Osteocyte (in vitro differentiated cells): ENCODE measurements around the gene RPTOR. TPM values are rescaled to one million over a fixed set of nuclear protein-coding genes. Genes with fewer than 3 reads are reported as not detected.

ENCODE experiments used
- DNase-seq: peaks from one replicate; pipeline ENCODE4 v3.0.0; 2021; ENCODE audit warnings: mixed read lengths; ENCODE audit not compliant: unreplicated experiment; ENCODE audit errors: extremely low spot score
- H3K27ac Mint-ChIP-seq: one replicate; pipeline ENCODE4 v1.8.0; 2021; ENCODE audit warnings: mild to moderate bottlenecking, mixed read lengths; ENCODE audit not compliant: unreplicated experiment
- H3K27me3 Mint-ChIP-seq: one replicate; pipeline ENCODE4 v1.8.0; 2021; ENCODE audit warnings: mixed read lengths; ENCODE audit not compliant: unreplicated experiment
- H3K36me3 Mint-ChIP-seq: one replicate; pipeline ENCODE4 v1.8.0; 2021; ENCODE audit warnings: mixed read lengths; ENCODE audit not compliant: unreplicated experiment
- H3K4me1 Mint-ChIP-seq: one replicate; pipeline ENCODE4 v1.8.0; 2021; ENCODE audit warnings: mixed read lengths; ENCODE audit not compliant: unreplicated experiment
- H3K4me3 Mint-ChIP-seq: one replicate; pipeline ENCODE4 v1.8.0; 2021; ENCODE audit warnings: mild to moderate bottlenecking, moderate library complexity, mixed read lengths; ENCODE audit not compliant: unreplicated experiment
- H3K9me3 Mint-ChIP-seq: one replicate; pipeline ENCODE4 v1.8.0; 2021; ENCODE audit warnings: mixed read lengths; ENCODE audit not compliant: unreplicated experiment
- CTCF ChIP-seq: fragments of 200-600 bp; sonication (generic); IDR thresholded peaks from 2 replicates; pipeline ENCODE4 v1.5.0; 2021; ENCODE audit warnings: antibody characterized with exemption, mild to moderate bottlenecking, moderate library complexity
- total RNA-seq: library from RNA; stranded (reverse); gene quantifications from 2 replicates; pipeline ENCODE4 v1.2.1, GENCODE V29; 2021

The RPTOR gene
- total RNA-seq, 1 donor from 2014 or later, result 36.0 TPM

GRCh38 chr17:80851277-80851925, 306.8 kb downstream of the RPTOR start:
- no peak overlapping the region for H3K4me3 Mint-ChIP-seq
- peaks cover 27% of the 10 kb centered on the region for H3K36me3 Mint-ChIP-seq
- peaks cover 29% of the 10 kb centered on the region for H3K4me1 Mint-ChIP-seq
- no peak for TF ChIP-seq CTCF
- no peak for DNase-seq
- no peak overlapping the region for H3K27ac Mint-ChIP-seq
- H3K9me3 Mint-ChIP-seq, result no peaks in the 10 kb centered on the region
- H3K27me3 Mint-ChIP-seq, result no peaks in the 10 kb centered on the region

DNA sequence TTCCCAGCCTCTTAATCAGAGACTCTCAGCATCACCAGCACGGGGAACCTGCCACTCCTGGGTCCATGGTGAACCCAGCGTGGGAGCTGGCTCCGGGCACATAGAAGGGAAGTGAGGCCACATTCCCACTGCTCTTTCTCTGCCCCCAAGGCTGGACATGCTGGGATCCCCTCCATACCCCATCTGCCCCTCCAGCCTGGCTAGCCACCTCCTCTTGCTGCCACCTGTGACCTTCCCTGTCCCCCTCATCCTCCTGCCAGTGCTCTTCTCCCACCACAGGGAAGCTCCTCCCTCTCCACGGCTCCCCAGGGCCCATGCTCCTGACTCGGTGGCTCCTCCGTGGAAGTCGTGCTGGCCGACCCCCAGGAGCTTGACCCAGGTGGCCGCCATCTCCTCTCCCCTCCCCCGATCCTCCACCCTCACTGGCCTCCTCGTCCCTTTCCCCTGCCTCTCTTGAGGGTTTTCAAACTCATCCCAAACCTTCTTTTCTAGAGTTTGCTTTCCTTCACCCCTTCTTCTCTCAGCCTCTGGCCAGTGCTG, 307.9 kb downstream of the RPTOR start:
- DNase-seq, result no peak
- H3K27me3 Mint-ChIP-seq, result no peaks in the 10 kb centered on the region
- TF ChIP-seq CTCF, result no peak
- no peak overlapping the region for H3K27ac Mint-ChIP-seq
- H3K4me3 Mint-ChIP-seq, result no peak overlapping the region
- peaks cover 18% of the 10 kb centered on the region for H3K36me3 Mint-ChIP-seq
- peaks cover 35% of the 10 kb centered on the region for H3K4me1 Mint-ChIP-seq
- H3K9me3 Mint-ChIP-seq, result no peaks in the 10 kb centered on the region

GRCh38 chr17:80853076-80853475, 308.4 kb downstream of the RPTOR start:
- H3K36me3 Mint-ChIP-seq, result peaks cover 15% of the 10 kb centered on the region
- no peak overlapping the region for H3K27ac Mint-ChIP-seq
- no peak overlapping the region for H3K4me3 Mint-ChIP-seq
- TF ChIP-seq CTCF, result no peak
- H3K27me3 Mint-ChIP-seq, result no peaks in the 10 kb centered on the region
- DNase-seq, result no peak
- H3K9me3 Mint-ChIP-seq, result no peaks in the 10 kb centered on the region
- peaks cover 35% of the 10 kb centered on the region for H3K4me1 Mint-ChIP-seq

- Mint-ChIP-seq H3K4me3 (no peak overlapping the region), H3K27ac (no peak overlapping the region), H3K9me3 (no peaks in the 10 kb centered on the region), H3K4me1 (peaks cover 46% of the 10 kb centered on the region), H3K27me3 (no peaks in the 10 kb centered on the region), H3K36me3 (peaks cover 11% of the 10 kb centered on the region)
- no peak for TF ChIP-seq CTCF
- DNase-seq, result no peak
Observed at GRCh38 chr17:80854220-80854619, 309.6 kb downstream of the RPTOR start.

GRCh38 chr17:80855196-80855947, 310.7 kb downstream of the RPTOR start:
- Mint-ChIP-seq H3K27ac (peak overlapping the region; percentile 97), H3K4me3 (no peak overlapping the region), H3K36me3 (peaks cover 8% of the 10 kb centered on the region), H3K27me3 (no peaks in the 10 kb centered on the region), H3K4me1 (peaks cover 51% of the 10 kb centered on the region), H3K9me3 (no peaks in the 10 kb centered on the region)
- no peak for DNase-seq
- TF ChIP-seq CTCF, result no peak
